HepG2 (cell line): ENCODE results near the gene SNU13. TPM values are rescaled to one million over a fixed set of nuclear protein-coding genes. Genes with fewer than 3 reads are reported as not detected.

ENCODE experiments used
- ATAC-seq: fragments of 200-7000 bp; cut with Tn5 transposase; 3 replicates; pipeline ENCODE4 v1.9.1; 2020; ENCODE audit warnings: mild to moderate bottlenecking, moderate library complexity
- BruUV-seq: library from RNA; stranded (reverse); fragments of 400-500 nt; replicated peaks from 2 replicates; lab custom pipeline; 2021; lab: Mats Ljungman, UMichigan
- CTCF ChIA-PET: fragments of 300-600 bp; formaldehyde crosslinking; extraction: SDS; loops from one replicate; lab custom pipeline; 2021; ENCODE audit warnings: low total read pairs, inconsistent platforms, low intra/inter-chr PET ratio; lab: Yijun Ruan, JAX
- POLR2A ChIA-PET: fragments of 350-600 bp; sonication (Branson Sonifier 250); formaldehyde crosslinking; loops from one replicate; lab custom pipeline; 2020; ENCODE audit warnings: antibody characterized with exemption, inconsistent platforms; lab: Yijun Ruan, JAX
- DNase-seq: peaks from one replicate; pipeline ENCODE4 v3.0.0-alpha.2; 2015; ENCODE audit warnings: low spot score
- FAIRE-seq: peaks from 3 replicates; lab custom pipeline; 2011; peaks lifted over from hg19 to GRCh38; lab: Jason Lieb, UNC
- H2AFZ ChIP-seq: one replicate; pipeline ENCODE4 v1.6.1; 2011; ENCODE audit warnings: low read length, inconsistent platforms
- H3K27ac ChIP-seq: fragments of 300-600 bp; 3 replicates; pipeline ENCODE4 v1.8.0; 2011; ENCODE audit warnings: mixed run types, mild to moderate bottlenecking, mixed read lengths, low read length, inconsistent platforms; ENCODE audit not compliant: insufficient read depth; ENCODE audit errors: extremely low read length
- H3K27me3 ChIP-seq, 2 experiments: fragments of 200-600 bp in 1 of 2; 2 replicates in 1 of 2; 3 replicates in 1 of 2; pipeline versions ENCODE4 v1.6.0 to v1.8.0; 2011; ENCODE audit warnings: low read length in 2 of 2, mild to moderate bottlenecking in 2 of 2, moderate library complexity in 2 of 2, inconsistent platforms in 1 of 2; ENCODE audit not compliant: insufficient read depth in 2 of 2, control insufficient read depth in 1 of 2
- H3K36me3 ChIP-seq, 2 experiments: fragments of 200-600 bp in 1 of 2; replicated peaks in 1 of 2; 2 replicates in 1 of 2; 3 replicates in 1 of 2; pipeline versions ENCODE4 v1.5.1 to v1.8.0; 2011; ENCODE audit warnings: low read length in 2 of 2, inconsistent platforms in 1 of 2; ENCODE audit not compliant: insufficient read depth in 2 of 2, control insufficient read depth in 1 of 2
- H3K4me1 ChIP-seq: 2 replicates; pipeline ENCODE4 v1.5.1; 2012; ENCODE audit warnings: low read length, inconsistent platforms; ENCODE audit not compliant: insufficient read depth
- H3K4me2 ChIP-seq: 2 replicates; pipeline ENCODE4 v1.6.0; 2011; ENCODE audit warnings: low read depth, low read length, inconsistent platforms
- H3K4me3 ChIP-seq, 3 experiments: fragments of 200-600 bp in 1 of 3; sonication (generic), shearing (Covaris generic) in 1 of 3; replicated peaks in 1 of 3; 2 replicates each; pipeline ENCODE4 v1.5.1; 2011 to 2016; ENCODE audit warnings: low read length in 3 of 3, inconsistent platforms in 2 of 3, low read depth in 2 of 3, mild to moderate bottlenecking in 2 of 3, control low read depth in 1 of 3, mixed read lengths in 1 of 3; ENCODE audit not compliant: insufficient read depth in 1 of 3
- H3K79me2 ChIP-seq: one replicate; pipeline ENCODE4 v1.6.1; 2011; ENCODE audit warnings: low read length, inconsistent platforms; ENCODE audit not compliant: insufficient read depth
- H3K9ac ChIP-seq: 2 replicates; pipeline ENCODE4 v1.6.0; 2011; ENCODE audit warnings: mild to moderate bottlenecking, low read depth, low read length, inconsistent platforms; ENCODE audit not compliant: insufficient read depth
- H3K9me3 ChIP-seq: 2 replicates; pipeline ENCODE4 v1.5.1; 2012; ENCODE audit warnings: mild to moderate bottlenecking, low read length
- H4K20me1 ChIP-seq: 2 replicates; pipeline ENCODE4 v1.6.0; 2011; ENCODE audit warnings: inconsistent platforms, mild to moderate bottlenecking, low read length, moderate library complexity; ENCODE audit not compliant: insufficient read depth
- BCL6 ChIP-seq: IDR thresholded peaks from 2 replicates; pipeline ENCODE4 v1.6.1; 2016; ENCODE audit warnings: missing genetic modification reagents, missing compliant biosample characterization
- CBFB ChIP-seq: sonication (generic); formaldehyde crosslinking; IDR thresholded peaks from 2 replicates; pipeline ENCODE4 v1.4.0; 2020; ENCODE audit warnings: missing genetic modification reagents
- CHD2 ChIP-seq: IDR thresholded peaks from 2 replicates; pipeline ENCODE4 v1.6.1; 2011; ENCODE audit warnings: low read depth, low read length, improper control_type of control experiment
- CTCF ChIP-seq: sonication (generic); formaldehyde crosslinking; IDR thresholded peaks from 2 replicates; pipeline ENCODE4 v1.5.0; 2020; ENCODE audit warnings: mild to moderate bottlenecking, missing genetic modification reagents, moderate library complexity
- ETV5 ChIP-seq: IDR thresholded peaks from 2 replicates; pipeline ENCODE4 v1.6.1; 2018; ENCODE audit warnings: missing biosample characterization, missing genetic modification reagents, inconsistent platforms, borderline replicate concordance
- HDAC2 ChIP-seq: sonication (generic); formaldehyde crosslinking; IDR thresholded peaks from 2 replicates; pipeline ENCODE4 v1.4.0; 2020; ENCODE audit warnings: missing genetic modification reagents
- LCORL ChIP-seq, 2 experiments: fragments of 450-650 bp in 1 of 2; sonication (generic) in 1 of 2; formaldehyde crosslinking in 1 of 2; IDR thresholded peaks; 2 replicates each; pipeline versions ENCODE4 v1.5.0 to v1.6.1; 2017 to 2020; ENCODE audit warnings: antibody characterized with exemption in 1 of 2, missing genetic modification reagents in 1 of 2
- NAIF1 ChIP-seq: sonication (generic); formaldehyde crosslinking; IDR thresholded peaks from 2 replicates; pipeline ENCODE4 v1.5.0; 2020; ENCODE audit warnings: mild to moderate bottlenecking, missing genetic modification reagents, borderline replicate concordance
- PHF20 ChIP-seq: sonication (generic); formaldehyde crosslinking; IDR thresholded peaks from 2 replicates; pipeline ENCODE4 v1.5.0; 2020; ENCODE audit warnings: mild to moderate bottlenecking, missing genetic modification reagents
- ZBTB44 ChIP-seq: sonication (generic); formaldehyde crosslinking; IDR thresholded peaks from 2 replicates; pipeline ENCODE4 v1.4.0; 2020; ENCODE audit warnings: missing genetic modification reagents
- ZBTB8A ChIP-seq: sonication (generic); formaldehyde crosslinking; IDR thresholded peaks from 2 replicates; pipeline ENCODE4 v1.4.0; 2020; ENCODE audit warnings: mild to moderate bottlenecking, low read depth, missing genetic modification reagents, borderline replicate concordance
- ZNF468 ChIP-seq: sonication (generic); formaldehyde crosslinking; IDR thresholded peaks from 2 replicates; pipeline ENCODE4 v1.8.0; 2022; ENCODE audit warnings: mild to moderate bottlenecking, moderate library complexity, missing genetic modification reagents
- ZNF614 ChIP-seq: IDR thresholded peaks from 2 replicates; pipeline ENCODE4 v1.6.1; 2018; ENCODE audit warnings: missing biosample characterization, missing genetic modification reagents, inconsistent platforms, borderline replicate concordance
- ZNF709 ChIP-seq: sonication (generic); formaldehyde crosslinking; IDR thresholded peaks from 2 replicates; pipeline ENCODE4 v1.5.0; 2020; ENCODE audit warnings: mild to moderate bottlenecking, missing genetic modification reagents
- WGBS: methylation state at CpG from one replicate; pipeline ENCODE4 v1.1.6; 2017; ENCODE audit warnings: low lambda C conversion rate; 5-methylcytosine and 5-hydroxymethylcytosine counted together
- in situ Hi-C: cut with HindIII; loops from 2 replicates; pipeline ENCODE4 v1.10.0; 2017; ENCODE audit warnings: low pct_unique_long_range_greater_than_20kb; ENCODE audit not compliant: extremely low pct_ligation_motif_present
- intact Hi-C: fragments of 100-400 bp; cut with micrococcal nuclease; formaldehyde crosslinking; loops from one replicate; pipeline ENCODE4 v1.10.0; 2022; ENCODE audit not compliant: unreplicated experiment
- polyA plus RNA-seq, 8 experiments: library from polyadenylated mRNA; depleted of rRNA in 3 of 8; stranded (reverse) in 7 of 8; unstranded in 1 of 8; fragments of >200 nt; fragmentation: Illumina TruSeq in 4 of 8; extraction: Trizol in 4 of 8; gene quantifications; 2 replicates each; pipeline versions ENCODE4 v1.2.1 to v1.2.3, GENCODE V29; 2011 to 2016; ENCODE audit warnings: low read depth in 4 of 8, missing spikeins in 1 of 8, mixed read lengths in 1 of 8; ENCODE audit not compliant: insufficient read depth in 1 of 8
- total RNA-seq, 5 experiments: library from RNA; depleted of rRNA; stranded (reverse); fragments of >200 nt; fragmentation: Illumina TruSeq; extraction: Trizol; gene quantifications; 2 replicates each; pipeline ENCODE4 v1.2.3, GENCODE V29; 2016; ENCODE audit warnings: low read depth in 1 of 5

Gene SNU13
- total and polyA plus RNA-seq, 2 of the 13 experiments (the other 11 are each of a cell fraction or from before 2014, with no cell fraction given), result 203 to 287 TPM

- Histone ChIP-seq H3K27ac (no peak overlapping the region), H3K4me1 (peaks cover 16% of the 10 kb centered on the region), H3K79me2 (no peaks in the 10 kb centered on the region), H2AFZ (no peak overlapping the region), H3K27me3 (no peaks in the 10 kb centered on the region), H3K9me3 (no peaks in the 10 kb centered on the region), H3K4me3 (no peak overlapping the region), H3K4me2 (no peak overlapping the region), H4K20me1 (no peaks in the 10 kb centered on the region), H3K36me3 (no peaks in the 10 kb centered on the region; a peak in 1 of 5 replicates), H3K9ac (no peak overlapping the region)
- no peak for ATAC-seq
- WGBS, result 83% methylated on average over 2 of the region's 2 CpGs
- TF ChIP-seq HDAC2 (CRISPR knock-in tag), result no peak
- no peak for TF ChIP-seq CHD2
- no peak for TF ChIP-seq PHF20 (CRISPR knock-in tag)
- no peak for TF ChIP-seq ZBTB44 (CRISPR knock-in tag)
- no peak for TF ChIP-seq ZNF614
- TF ChIP-seq LCORL (IDR thresholded peaks at IDR 0.05), result no peak
- TF ChIP-seq LCORL (CRISPR knock-in tag; IDR thresholded peaks at IDR 0.05), result no peak
- no peak for FAIRE-seq
- DNase-seq, result no peak
- ChIA-PET CTCF (no interaction called here), POLR2A (no interaction called here)
- BruUV-seq, result TSS peak; percentile 52
- intact Hi-C loops, result loop anchor here (5.0 to 10.0 kb wide), 2 partner anchors 162 to 420 kb away; no protein-coding TSS in a partner anchor
- in situ Hi-C loops, result loop anchor here (5.0 kb wide), 1 partner anchor 247 kb away; no protein-coding TSS in a partner anchor
Observed at GRCh38 chr22:41695211-41695610, 6.5 kb upstream of the SNU13 start.

GRCh38 chr22:41690476-41690875 is 1.8 kb upstream of the SNU13 start:
- no peak for DNase-seq
- in situ Hi-C loops (no loop called here), intact Hi-C loops (loop anchor here (10.0 kb wide), 1 partner anchor 424 kb away; no protein-coding TSS in a partner anchor)
- CTCF ChIA-PET, result no interaction called here
- no peak overlapping the region for H3K27ac ChIP-seq
- H3K4me3 ChIP-seq, result no peak overlapping the region
- no peak overlapping the region for H2AFZ ChIP-seq
- H3K4me1 ChIP-seq, result peaks cover 15% of the 10 kb centered on the region
- no peaks in the 10 kb centered on the region for H3K27me3 ChIP-seq
- H3K9ac ChIP-seq, result no peak overlapping the region
- no peak overlapping the region for H3K4me2 ChIP-seq
- POLR2A ChIA-PET, result no interaction called here
- H3K36me3 ChIP-seq, result no peaks in the 10 kb centered on the region; a peak in 1 of 5 replicates
- H3K79me2 ChIP-seq, result peaks cover 30% of the 10 kb centered on the region
- no TSS peak for BruUV-seq
- no peaks in the 10 kb centered on the region; the same call in 1 of the 2 replicates for H4K20me1 ChIP-seq
- H3K9me3 ChIP-seq, result no peaks in the 10 kb centered on the region
- no peak for FAIRE-seq
- WGBS, result 96% methylated on average over 2 of the region's 3 CpGs
- no peak for ATAC-seq
- no peak for TF ChIP-seq ZNF468 (CRISPR knock-in tag)
- no peak for TF ChIP-seq BCL6 (CRISPR knock-in tag)
- TF ChIP-seq ZNF709 (CRISPR knock-in tag), result no peak
- TF ChIP-seq ZBTB8A (CRISPR knock-in tag), result no peak
- TF ChIP-seq NAIF1 (CRISPR knock-in tag), result no peak
- TF ChIP-seq ETV5, result no peak
- TF ChIP-seq CTCF (CRISPR knock-in tag), result no peak
- no peak for TF ChIP-seq CBFB
